ENCODE data around the gene COX5B. TPM values are rescaled to one million over a fixed set of nuclear protein-coding genes. Genes with fewer than 3 reads are reported as not detected.
"Not testable (repeated sequence)": the region's sequence is repeated elsewhere in the genome, so short reads cannot be mapped to it uniquely, and the experiment has no call there.

Gene COX5B
- total RNA-seq, 1 donor from 2014 or later = 156 TPM

DNA sequence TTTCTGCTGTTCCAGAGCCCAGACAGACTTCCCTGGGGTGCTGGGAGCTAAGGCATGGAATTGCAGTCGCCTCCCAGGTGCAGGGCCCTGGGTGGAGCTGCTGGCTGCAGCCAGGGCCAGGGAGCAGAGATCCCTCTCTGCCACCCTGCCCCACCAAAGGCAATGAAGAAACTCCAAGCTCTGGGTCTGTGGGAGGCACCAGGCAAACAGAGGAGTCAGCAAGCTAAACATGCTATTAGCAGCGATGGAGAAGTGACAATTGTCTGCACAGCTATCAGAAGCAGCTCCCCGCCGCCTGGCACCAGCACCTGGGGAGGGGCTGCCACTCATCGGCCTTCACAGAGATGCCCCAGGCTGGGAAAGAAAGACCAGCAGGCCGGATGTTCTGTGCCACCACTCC, 28.0 kb upstream of the COX5B start:
- intact Hi-C loops (cut with micrococcal nuclease) = no loop called here
- Mint-ChIP-seq H3K36me3 (ENCODE audit: low read depth) (no peaks in the 10 kb centered on the region), H3K9me3 (no peaks in the 10 kb centered on the region), H3K4me1 (no peaks in the 10 kb centered on the region), H3K4me3 (no peak overlapping the region), H3K27me3 (no peaks in the 10 kb centered on the region), H3K27ac (no peak overlapping the region)
- POLR2A ChIA-PET = no interaction called here
- TF ChIP-seq, protein P1, sequence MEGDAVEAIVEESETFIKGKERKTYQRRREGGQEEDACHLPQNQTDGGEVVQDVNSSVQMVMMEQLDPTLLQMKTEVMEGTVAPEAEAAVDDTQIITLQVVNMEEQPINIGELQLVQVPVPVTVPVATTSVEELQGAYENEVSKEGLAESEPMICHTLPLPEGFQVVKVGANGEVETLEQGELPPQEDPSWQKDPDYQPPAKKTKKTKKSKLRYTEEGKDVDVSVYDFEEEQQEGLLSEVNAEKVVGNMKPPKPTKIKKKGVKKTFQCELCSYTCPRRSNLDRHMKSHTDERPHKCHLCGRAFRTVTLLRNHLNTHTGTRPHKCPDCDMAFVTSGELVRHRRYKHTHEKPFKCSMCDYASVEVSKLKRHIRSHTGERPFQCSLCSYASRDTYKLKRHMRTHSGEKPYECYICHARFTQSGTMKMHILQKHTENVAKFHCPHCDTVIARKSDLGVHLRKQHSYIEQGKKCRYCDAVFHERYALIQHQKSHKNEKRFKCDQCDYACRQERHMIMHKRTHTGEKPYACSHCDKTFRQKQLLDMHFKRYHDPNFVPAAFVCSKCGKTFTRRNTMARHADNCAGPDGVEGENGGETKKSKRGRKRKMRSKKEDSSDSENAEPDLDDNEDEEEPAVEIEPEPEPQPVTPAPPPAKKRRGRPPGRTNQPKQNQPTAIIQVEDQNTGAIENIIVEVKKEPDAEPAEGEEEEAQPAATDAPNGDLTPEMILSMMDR (IDR thresholded peaks at IDR 0.05) = no peak
- DNase-seq = no peak
- no peak for ATAC-seq (ENCODE audit: low read depth)
- CTCF ChIA-PET = no interaction called here

DNA sequence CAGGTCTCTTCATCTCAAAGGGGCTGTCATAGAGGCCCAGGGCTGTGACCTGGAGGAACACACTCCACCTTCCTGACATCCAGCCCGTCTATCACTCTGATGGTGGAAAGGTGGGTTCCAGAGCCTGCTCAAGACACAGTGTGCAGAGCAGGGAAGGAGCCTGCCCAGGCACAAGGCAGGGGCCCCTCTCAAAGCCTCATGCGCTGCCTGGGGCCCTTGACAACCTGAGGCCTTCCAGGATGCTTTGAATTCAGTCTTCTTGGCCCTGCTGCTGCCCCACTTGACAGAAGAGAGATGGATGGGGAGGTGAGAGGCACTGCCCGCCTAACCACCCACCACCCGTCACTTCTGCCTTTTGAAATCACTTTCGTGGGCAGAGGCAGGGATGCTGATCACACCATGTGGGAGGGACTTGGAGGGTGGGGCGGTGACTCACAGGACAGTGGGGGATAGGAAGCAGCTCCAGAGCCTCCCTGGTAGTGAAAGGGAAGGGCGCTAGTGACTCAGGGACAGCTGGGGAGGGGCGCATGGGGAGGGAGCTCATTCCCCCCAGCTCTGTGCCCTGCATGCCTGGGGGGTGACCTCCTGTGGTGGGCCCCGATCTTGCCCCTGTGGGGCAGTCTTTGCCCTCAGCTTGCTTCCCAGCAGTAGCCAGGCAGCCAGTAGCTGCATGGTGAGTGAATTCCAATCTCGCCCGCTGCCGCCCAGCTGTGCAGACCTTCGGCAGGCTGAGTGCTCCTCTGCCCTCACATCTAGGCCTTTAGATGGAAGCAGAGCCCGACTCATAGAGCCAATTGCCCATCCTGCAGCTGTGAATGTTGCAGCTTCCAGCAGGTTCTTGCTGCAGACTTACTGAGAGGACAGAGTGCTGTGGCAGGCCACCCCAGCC, 26.7 kb upstream of the COX5B start:
- CTCF ChIA-PET; H3K4me1 Mint-ChIP-seq; H3K36me3 Mint-ChIP-seq (ENCODE audit: low read depth); H3K9me3 Mint-ChIP-seq; H3K27ac Mint-ChIP-seq; DNase-seq; ATAC-seq (ENCODE audit: low read depth); H3K27me3 Mint-ChIP-seq; intact Hi-C loops (cut with micrococcal nuclease); H3K4me3 Mint-ChIP-seq; POLR2A ChIA-PET: not testable (repeated sequence)

DNA sequence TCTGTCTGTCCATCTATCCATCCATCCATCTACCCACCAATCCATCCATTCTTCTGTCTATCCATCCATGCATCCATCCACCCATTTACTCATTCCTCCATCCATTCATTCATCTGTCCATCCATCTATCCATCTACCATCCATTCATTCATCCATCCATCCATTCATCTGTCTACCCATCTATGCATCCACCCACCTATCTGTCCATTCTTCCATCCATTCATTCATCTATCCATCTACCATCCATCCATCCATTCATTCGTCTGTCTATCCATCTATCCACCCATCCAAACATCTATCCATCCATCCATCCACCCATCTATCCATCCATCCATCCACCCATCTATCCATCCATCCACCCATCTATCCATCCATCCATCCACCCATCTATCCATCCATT, 25.4 kb upstream of the COX5B start:
- H3K4me3 Mint-ChIP-seq; H3K27me3 Mint-ChIP-seq; intact Hi-C loops (cut with micrococcal nuclease); H3K36me3 Mint-ChIP-seq (ENCODE audit: low read depth); CTCF ChIA-PET; H3K4me1 Mint-ChIP-seq; ATAC-seq (ENCODE audit: low read depth); H3K27ac Mint-ChIP-seq; H3K9me3 Mint-ChIP-seq; DNase-seq; POLR2A ChIA-PET: not testable (repeated sequence)

DNA sequence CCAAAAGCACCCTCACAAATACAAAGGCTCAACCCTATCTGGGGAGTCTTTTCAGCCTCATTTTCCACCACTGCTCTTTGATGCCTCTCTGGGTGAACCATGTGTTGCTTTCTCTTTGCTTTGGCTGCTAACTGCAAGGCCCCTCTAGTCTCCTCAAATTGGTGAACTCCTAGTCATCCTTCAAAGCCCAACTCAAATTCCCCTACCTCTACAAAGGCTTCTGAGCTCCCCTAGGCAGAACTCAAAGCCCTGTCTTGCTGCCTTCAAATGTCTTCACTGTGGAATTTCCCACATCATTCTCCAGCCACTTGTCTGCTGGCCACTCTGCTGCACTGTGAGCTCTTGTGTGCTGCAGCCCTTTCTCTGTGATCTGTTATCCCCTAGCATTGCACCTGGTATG, 22.9 kb upstream of the COX5B start:
- POLR2A ChIA-PET; DNase-seq; H3K27me3 Mint-ChIP-seq; H3K4me1 Mint-ChIP-seq; H3K9me3 Mint-ChIP-seq; H3K36me3 Mint-ChIP-seq (ENCODE audit: low read depth); H3K4me3 Mint-ChIP-seq; intact Hi-C loops (cut with micrococcal nuclease); H3K27ac Mint-ChIP-seq; CTCF ChIA-PET; ATAC-seq (ENCODE audit: low read depth): not testable (repeated sequence)

DNA sequence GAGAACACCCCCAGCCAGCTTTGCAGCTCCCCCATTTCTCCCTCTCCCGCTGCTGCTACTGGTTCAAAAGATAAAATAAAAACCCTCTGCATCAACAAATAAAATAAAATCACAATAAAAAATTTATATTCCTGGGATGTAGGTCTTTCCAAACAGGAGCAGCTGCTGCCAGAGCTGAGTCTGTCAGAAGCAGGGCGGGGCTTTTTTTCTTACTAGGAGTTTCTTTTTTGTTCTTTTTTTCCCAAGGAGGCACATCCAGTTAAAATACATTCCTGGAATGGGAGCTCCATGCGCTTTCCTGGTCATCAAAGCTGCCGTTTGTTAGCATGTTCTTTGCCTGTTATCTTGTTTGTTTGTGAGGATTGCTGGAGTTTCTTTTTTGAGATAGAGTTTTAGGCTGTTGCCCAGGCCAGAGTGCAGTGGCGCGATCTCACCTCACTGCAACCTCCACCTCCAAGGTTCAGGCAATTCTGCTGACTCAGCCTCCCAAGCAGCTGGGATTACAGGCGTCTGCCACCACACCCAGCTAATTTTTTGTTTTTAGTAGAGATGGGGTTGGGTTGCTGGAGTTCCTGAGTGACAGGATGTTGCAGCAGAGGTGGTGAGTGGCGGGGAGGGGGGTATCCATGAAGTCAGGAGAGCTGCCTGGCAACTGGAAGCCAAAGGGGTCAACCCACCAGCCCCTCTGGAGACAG, 20.4 kb upstream of the COX5B start:
- intact Hi-C loops (cut with micrococcal nuclease); H3K27ac Mint-ChIP-seq; H3K36me3 Mint-ChIP-seq (ENCODE audit: low read depth); H3K9me3 Mint-ChIP-seq; POLR2A ChIA-PET; H3K27me3 Mint-ChIP-seq; ATAC-seq (ENCODE audit: low read depth); DNase-seq; H3K4me3 Mint-ChIP-seq; H3K4me1 Mint-ChIP-seq; CTCF ChIA-PET: not testable (repeated sequence)

DNA sequence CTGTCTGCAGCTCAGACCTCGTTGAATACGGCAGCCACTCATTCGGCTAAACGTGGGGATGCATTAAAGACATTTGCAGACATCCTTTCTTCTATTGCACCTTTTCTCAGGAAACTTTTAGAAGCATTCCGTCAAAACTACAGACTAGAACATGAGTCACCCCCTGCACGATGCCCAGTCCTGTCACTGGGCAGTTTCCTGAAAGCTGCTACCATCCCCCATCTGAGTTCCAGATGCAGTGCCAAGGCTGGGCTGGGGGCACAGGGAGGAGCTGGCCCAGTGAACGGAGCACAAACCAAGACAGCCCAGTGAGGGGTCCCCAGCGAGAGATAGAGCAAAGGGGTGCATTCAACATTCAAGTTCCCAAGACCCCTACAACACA, 19.8 kb upstream of the COX5B start:
- H3K36me3 Mint-ChIP-seq (ENCODE audit: low read depth); H3K27ac Mint-ChIP-seq; DNase-seq; CTCF ChIA-PET; H3K27me3 Mint-ChIP-seq; H3K4me3 Mint-ChIP-seq; H3K4me1 Mint-ChIP-seq; H3K9me3 Mint-ChIP-seq; POLR2A ChIA-PET; ATAC-seq (ENCODE audit: low read depth); intact Hi-C loops (cut with micrococcal nuclease): not testable (repeated sequence)

DNA sequence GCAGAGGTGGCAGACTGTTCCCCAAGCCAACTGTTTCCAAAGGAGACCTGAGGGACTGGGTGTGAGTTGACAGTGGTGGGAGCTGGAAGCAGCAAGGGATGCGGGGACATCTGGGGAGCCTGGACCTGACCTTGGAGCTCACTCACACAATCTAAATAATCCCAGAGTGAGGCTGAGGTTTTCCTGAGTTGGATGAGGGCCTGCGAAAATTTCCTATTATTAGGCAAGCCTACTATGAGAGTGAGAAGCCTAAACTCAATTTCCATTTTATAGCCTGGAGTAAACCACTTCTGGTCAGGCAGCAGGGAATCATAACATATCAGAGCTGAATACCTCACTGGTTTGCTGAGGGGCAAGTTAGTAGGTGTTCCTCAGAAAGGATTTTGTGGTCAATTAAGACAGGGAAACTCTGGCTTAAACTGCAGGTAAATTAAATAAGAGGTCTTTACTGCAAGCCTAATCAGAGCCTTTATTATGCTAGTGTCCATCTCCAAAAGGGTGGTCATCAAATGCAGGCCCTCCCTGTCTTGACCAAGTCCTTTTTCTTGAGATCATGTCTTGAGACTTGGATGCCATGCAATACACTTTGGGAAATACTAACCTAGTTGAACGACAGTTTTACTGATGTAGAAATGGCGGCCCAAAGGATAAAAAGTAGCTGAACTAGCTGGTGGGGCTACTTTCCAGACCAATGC, 1.7 kb upstream of the COX5B start:
- intact Hi-C loops (cut with micrococcal nuclease) = loop anchor here (2.0 kb wide), 1 partner anchor 53 kb away; no protein-coding TSS in a partner anchor

More for the DNA sequence above, 1.7 kb upstream of the COX5B start:
- DNase-seq = no peak
- no peak for ATAC-seq (ENCODE audit: low read depth)
- Mint-ChIP-seq H3K9me3 (no peaks in the 10 kb centered on the region), H3K4me1 (peaks cover 19% of the 10 kb centered on the region), H3K36me3 (ENCODE audit: low read depth) (peaks cover 22% of the 10 kb centered on the region), H3K27me3 (no peaks in the 10 kb centered on the region), H3K27ac (no peak overlapping the region), H3K4me3 (no peak overlapping the region)
- TF ChIP-seq, protein P1 (IDR thresholded peaks at IDR 0.05) = no peak
- CTCF ChIA-PET = no interaction called here
- POLR2A ChIA-PET = interaction anchor here (10.2 kb wide), 1 partner anchor 18 kb away, joined by 207 read pairs; the partner anchor contains the start of gene ACTR1B

All from activated B cell treated with CpG ODN at 0.5 μM for 24 hours (primary cell).